ENCODE measurements around the gene PEAK1.

DNA sequence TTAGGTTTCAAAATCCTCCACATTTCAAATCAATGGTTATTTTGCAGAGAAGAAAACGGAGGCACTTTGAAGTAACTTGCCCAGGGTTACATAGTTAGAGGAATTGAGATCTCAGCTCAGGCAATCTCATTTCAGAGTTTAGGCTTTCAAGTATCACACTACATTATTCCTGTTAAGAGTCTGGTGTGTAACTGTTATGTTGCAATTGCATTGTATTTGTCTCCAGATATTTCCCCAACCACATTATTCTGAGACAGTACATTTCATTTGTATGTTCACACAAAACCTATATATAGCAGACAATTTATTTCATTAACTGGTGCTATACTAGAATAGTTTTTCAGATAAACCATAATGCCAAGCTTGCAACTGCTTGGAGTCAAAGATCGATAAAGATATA, 194.8 kb downstream of the PEAK1 start:
- TF ChIP-seq, protein P1, sequence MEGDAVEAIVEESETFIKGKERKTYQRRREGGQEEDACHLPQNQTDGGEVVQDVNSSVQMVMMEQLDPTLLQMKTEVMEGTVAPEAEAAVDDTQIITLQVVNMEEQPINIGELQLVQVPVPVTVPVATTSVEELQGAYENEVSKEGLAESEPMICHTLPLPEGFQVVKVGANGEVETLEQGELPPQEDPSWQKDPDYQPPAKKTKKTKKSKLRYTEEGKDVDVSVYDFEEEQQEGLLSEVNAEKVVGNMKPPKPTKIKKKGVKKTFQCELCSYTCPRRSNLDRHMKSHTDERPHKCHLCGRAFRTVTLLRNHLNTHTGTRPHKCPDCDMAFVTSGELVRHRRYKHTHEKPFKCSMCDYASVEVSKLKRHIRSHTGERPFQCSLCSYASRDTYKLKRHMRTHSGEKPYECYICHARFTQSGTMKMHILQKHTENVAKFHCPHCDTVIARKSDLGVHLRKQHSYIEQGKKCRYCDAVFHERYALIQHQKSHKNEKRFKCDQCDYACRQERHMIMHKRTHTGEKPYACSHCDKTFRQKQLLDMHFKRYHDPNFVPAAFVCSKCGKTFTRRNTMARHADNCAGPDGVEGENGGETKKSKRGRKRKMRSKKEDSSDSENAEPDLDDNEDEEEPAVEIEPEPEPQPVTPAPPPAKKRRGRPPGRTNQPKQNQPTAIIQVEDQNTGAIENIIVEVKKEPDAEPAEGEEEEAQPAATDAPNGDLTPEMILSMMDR (conservative IDR thresholded peaks at IDR 0.05 in 1 of 2, IDR thresholded peaks at IDR 0.05 in 1 of 2; ENCODE audit: low read depth in 1 of 2, low read length in 2 of 2): no peak
- no peak for TF ChIP-seq EZH2 (IDR thresholded peaks at IDR 0.05; ENCODE audit: low read length, missing control alignments)

All from fibroblast of lung (primary cell).